ENCODE results near the gene SMIM36.

- TF ChIP-seq TAF1 (IDR thresholded peaks at IDR 0.05; ENCODE audit: borderline replicate concordance, insufficient read depth, low read length) (no peak), POLR2AphosphoS5 (IDR thresholded peaks at IDR 0.05; ENCODE audit: low read depth, low read length) (no peak), FOXP2 (optimal IDR thresholded peaks at IDR 0.05; ENCODE audit: borderline replicate concordance, extremely low read depth, extremely low read length, insufficient read depth) (no peak)
- TF ChIP-seq, protein P1, sequence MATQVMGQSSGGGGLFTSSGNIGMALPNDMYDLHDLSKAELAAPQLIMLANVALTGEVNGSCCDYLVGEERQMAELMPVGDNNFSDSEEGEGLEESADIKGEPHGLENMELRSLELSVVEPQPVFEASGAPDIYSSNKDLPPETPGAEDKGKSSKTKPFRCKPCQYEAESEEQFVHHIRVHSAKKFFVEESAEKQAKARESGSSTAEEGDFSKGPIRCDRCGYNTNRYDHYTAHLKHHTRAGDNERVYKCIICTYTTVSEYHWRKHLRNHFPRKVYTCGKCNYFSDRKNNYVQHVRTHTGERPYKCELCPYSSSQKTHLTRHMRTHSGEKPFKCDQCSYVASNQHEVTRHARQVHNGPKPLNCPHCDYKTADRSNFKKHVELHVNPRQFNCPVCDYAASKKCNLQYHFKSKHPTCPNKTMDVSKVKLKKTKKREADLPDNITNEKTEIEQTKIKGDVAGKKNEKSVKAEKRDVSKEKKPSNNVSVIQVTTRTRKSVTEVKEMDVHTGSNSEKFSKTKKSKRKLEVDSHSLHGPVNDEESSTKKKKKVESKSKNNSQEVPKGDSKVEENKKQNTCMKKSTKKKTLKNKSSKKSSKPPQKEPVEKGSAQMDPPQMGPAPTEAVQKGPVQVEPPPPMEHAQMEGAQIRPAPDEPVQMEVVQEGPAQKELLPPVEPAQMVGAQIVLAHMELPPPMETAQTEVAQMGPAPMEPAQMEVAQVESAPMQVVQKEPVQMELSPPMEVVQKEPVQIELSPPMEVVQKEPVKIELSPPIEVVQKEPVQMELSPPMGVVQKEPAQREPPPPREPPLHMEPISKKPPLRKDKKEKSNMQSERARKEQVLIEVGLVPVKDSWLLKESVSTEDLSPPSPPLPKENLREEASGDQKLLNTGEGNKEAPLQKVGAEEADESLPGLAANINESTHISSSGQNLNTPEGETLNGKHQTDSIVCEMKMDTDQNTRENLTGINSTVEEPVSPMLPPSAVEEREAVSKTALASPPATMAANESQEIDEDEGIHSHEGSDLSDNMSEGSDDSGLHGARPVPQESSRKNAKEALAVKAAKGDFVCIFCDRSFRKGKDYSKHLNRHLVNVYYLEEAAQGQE (IDR thresholded peaks at IDR 0.05; ENCODE audit: insufficient read depth in 1 of 2, low read depth in 2 of 2, low read length in 2 of 2) = no peak
Measured at GRCh38 chr17:55518510-55518909, 7.3 kb upstream of the SMIM36 start.
